ENCODE measurements around the gene ATG12. TPM values are rescaled to one million over a fixed set of nuclear protein-coding genes. Genes with fewer than 3 reads are reported as not detected.

The ATG12 gene
- total and polyA plus RNA-seq, 2 of the 13 experiments (the other 11 are each of a cell fraction or from before 2014, with no cell fraction given) = 46.4 to 58.1 TPM

- no peak for TF ChIP-seq ISX (CRISPR knock-in tag; conservative IDR thresholded peaks at IDR 0.05)
- TF ChIP-seq ZNF3 (CRISPR knock-in tag; IDR thresholded peaks at IDR 0.05) = no peak
- TF ChIP-seq, protein P1, sequence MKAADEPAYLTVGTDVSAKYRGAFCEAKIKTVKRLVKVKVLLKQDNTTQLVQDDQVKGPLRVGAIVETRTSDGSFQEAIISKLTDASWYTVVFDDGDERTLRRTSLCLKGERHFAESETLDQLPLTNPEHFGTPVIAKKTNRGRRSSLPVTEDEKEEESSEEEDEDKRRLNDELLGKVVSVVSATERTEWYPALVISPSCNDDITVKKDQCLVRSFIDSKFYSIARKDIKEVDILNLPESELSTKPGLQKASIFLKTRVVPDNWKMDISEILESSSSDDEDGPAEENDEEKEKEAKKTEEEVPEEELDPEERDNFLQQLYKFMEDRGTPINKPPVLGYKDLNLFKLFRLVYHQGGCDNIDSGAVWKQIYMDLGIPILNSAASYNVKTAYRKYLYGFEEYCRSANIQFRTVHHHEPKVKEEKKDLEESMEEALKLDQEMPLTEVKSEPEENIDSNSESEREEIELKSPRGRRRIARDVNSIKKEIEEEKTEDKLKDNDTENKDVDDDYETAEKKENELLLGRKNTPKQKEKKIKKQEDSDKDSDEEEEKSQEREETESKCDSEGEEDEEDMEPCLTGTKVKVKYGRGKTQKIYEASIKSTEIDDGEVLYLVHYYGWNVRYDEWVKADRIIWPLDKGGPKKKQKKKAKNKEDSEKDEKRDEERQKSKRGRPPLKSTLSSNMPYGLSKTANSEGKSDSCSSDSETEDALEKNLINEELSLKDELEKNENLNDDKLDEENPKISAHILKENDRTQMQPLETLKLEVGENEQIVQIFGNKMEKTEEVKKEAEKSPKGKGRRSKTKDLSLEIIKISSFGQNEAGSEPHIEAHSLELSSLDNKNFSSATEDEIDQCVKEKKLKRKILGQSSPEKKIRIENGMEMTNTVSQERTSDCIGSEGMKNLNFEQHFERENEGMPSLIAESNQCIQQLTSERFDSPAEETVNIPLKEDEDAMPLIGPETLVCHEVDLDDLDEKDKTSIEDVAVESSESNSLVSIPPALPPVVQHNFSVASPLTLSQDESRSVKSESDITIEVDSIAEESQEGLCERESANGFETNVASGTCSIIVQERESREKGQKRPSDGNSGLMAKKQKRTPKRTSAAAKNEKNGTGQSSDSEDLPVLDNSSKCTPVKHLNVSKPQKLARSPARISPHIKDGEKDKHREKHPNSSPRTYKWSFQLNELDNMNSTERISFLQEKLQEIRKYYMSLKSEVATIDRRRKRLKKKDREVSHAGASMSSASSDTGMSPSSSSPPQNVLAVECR (CRISPR knock-in tag; IDR thresholded peaks at IDR 0.05; ENCODE audit: borderline replicate concordance) = no peak
- TF ChIP-seq, protein P2, sequence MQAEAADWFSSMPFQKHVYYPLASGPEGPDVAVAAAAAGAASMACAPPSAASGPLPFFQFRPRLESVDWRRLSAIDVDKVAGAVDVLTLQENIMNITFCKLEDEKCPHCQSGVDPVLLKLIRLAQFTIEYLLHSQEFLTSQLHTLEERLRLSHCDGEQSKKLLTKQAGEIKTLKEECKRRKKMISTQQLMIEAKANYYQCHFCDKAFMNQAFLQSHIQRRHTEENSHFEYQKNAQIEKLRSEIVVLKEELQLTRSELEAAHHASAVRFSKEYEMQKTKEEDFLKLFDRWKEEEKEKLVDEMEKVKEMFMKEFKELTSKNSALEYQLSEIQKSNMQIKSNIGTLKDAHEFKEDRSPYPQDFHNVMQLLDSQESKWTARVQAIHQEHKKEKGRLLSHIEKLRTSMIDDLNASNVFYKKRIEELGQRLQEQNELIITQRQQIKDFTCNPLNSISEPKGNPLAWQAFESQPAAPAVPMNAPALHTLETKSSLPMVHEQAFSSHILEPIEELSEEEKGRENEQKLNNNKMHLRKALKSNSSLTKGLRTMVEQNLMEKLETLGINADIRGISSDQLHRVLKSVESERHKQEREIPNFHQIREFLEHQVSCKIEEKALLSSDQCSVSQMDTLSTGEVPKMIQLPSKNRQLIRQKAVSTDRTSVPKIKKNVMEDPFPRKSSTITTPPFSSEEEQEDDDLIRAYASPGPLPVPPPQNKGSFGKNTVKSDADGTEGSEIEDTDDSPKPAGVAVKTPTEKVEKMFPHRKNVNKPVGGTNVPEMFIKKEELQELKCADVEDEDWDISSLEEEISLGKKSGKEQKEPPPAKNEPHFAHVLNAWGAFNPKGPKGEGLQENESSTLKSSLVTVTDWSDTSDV (CRISPR knock-in tag; IDR thresholded peaks at IDR 0.05) = no peak
- no peak for TF ChIP-seq ZNF564 (CRISPR knock-in tag; IDR thresholded peaks at IDR 0.05)
- TF ChIP-seq TBX3 (IDR thresholded peaks at IDR 0.05; ENCODE audit: borderline replicate concordance) = no peak
- TF ChIP-seq TAF1 (CRISPR knock-in tag; IDR thresholded peaks at IDR 0.05) = no peak
- no peak for TF ChIP-seq ONECUT2 (CRISPR knock-in tag; IDR thresholded peaks at IDR 0.05)
- no peak for TF ChIP-seq ZNF572 (CRISPR knock-in tag; IDR thresholded peaks at IDR 0.05)
- no peak for TF ChIP-seq HINFP (CRISPR knock-in tag; IDR thresholded peaks at IDR 0.05; ENCODE audit: low read depth)
- no peak for TF ChIP-seq MEIS2 (CRISPR knock-in tag; IDR thresholded peaks at IDR 0.05)
- no peak for TF ChIP-seq PHF21A (CRISPR knock-in tag; IDR thresholded peaks at IDR 0.05)
- TF ChIP-seq ZNF282 (IDR thresholded peaks at IDR 0.05; ENCODE audit: partially characterized antibody) = no peak
- no peak for TF ChIP-seq MATR3 (CRISPR knock-in tag; IDR thresholded peaks at IDR 0.05)
- no peak for TF ChIP-seq MED13 (CRISPR knock-in tag; IDR thresholded peaks at IDR 0.05)
- no peak for TF ChIP-seq HMGA1 (CRISPR knock-in tag; conservative IDR thresholded peaks at IDR 0.05)
- TF ChIP-seq NFKBIZ (CRISPR knock-in tag; IDR thresholded peaks at IDR 0.05) = no peak
- no peak for TF ChIP-seq ZNF383 (CRISPR knock-in tag; IDR thresholded peaks at IDR 0.05; ENCODE audit: borderline replicate concordance)
- no peak for TF ChIP-seq PAXIP1 (CRISPR knock-in tag; conservative IDR thresholded peaks at IDR 0.05)
- TF ChIP-seq TARDBP (CRISPR knock-in tag; IDR thresholded peaks at IDR 0.05) = no peak
Observed at GRCh38 chr5:115831163-115831768, 10.1 kb downstream of the ATG12 start (continued).

Data from HepG2 (cell line).